GM23338 (cell line): ENCODE measurements around the gene CCND1. TPM values are rescaled to one million over a fixed set of nuclear protein-coding genes. Genes with fewer than 3 reads are reported as not detected.

Experiments used
- ATAC-seq: fragments of 200-7000 bp; cut with Tn5 transposase; 3 replicates; pipeline ENCODE4 v1.9.1; 2020
- DNase-seq: peaks from one replicate; pipeline ENCODE4 v3.0.0-alpha.2; 2015; ENCODE audit warnings: low spot score
- H2AFZ ChIP-seq: fragments of 200-600 bp; sonication (generic); 2 replicates; pipeline ENCODE4 v1.8.0; 2016; ENCODE audit warnings: antibody characterized with exemption, mild to moderate bottlenecking, moderate library complexity
- H3F3A ChIP-seq: fragments of 200-600 bp; sonication (generic); replicated peaks from 2 replicates; pipeline ENCODE4 v1.8.0; 2017; ENCODE audit warnings: antibody characterized with exemption, mixed run types, low read depth
- H3K27ac ChIP-seq: fragments of 200-600 bp; sonication (generic); 2 replicates; pipeline ENCODE4 v1.6.1; 2016; ENCODE audit warnings: low read depth
- H3K27me3 ChIP-seq: fragments of 200-600 bp; sonication (generic); 2 replicates; pipeline ENCODE4 v1.8.0; 2016; ENCODE audit warnings: mild to moderate bottlenecking, mixed run types, moderate library complexity; ENCODE audit not compliant: insufficient read depth
- H3K36me3 ChIP-seq: fragments of 200-600 bp; sonication (generic); 2 replicates; pipeline ENCODE4 v1.8.0; 2016; ENCODE audit warnings: mild to moderate bottlenecking; ENCODE audit not compliant: insufficient read depth
- H3K4me1 ChIP-seq: fragments of 200-600 bp; sonication (generic); 2 replicates; pipeline ENCODE4 v1.8.0; 2016; ENCODE audit warnings: mild to moderate bottlenecking, moderate library complexity; ENCODE audit not compliant: insufficient read depth
- H3K4me2 ChIP-seq: fragments of 200-600 bp; sonication (generic); 2 replicates; pipeline ENCODE4 v1.7.1; 2017; ENCODE audit warnings: mixed run types
- H3K4me3 ChIP-seq: fragments of 200-600 bp; sonication (generic); 2 replicates; pipeline ENCODE4 v1.6.1; 2016; ENCODE audit warnings: mixed run types
- H3K79me2 ChIP-seq: fragments of 200-600 bp; sonication (generic); replicated peaks from 2 replicates; pipeline ENCODE4 v1.8.0; 2017; ENCODE audit warnings: mild to moderate bottlenecking; ENCODE audit not compliant: insufficient read depth
- H3K9me2 ChIP-seq: fragments of 200-600 bp; sonication (generic); 2 replicates; pipeline ENCODE4 v1.8.0; 2017; ENCODE audit not compliant: insufficient read depth
- H4K20me1 ChIP-seq: fragments of 200-600 bp; sonication (generic); replicated peaks from 2 replicates; pipeline ENCODE4 v1.8.0; 2017; ENCODE audit warnings: mild to moderate bottlenecking; ENCODE audit not compliant: insufficient read depth
- H3K27ac Mint-ChIP-seq: 2 replicates; pipeline ENCODE4 v1.8.0; 2020; ENCODE audit warnings: inconsistent platforms, mild to moderate bottlenecking, moderate library complexity, mixed read lengths
- H3K27me3 Mint-ChIP-seq: 3 replicates; pipeline ENCODE4 v1.8.0; 2022; ENCODE audit warnings: low read depth, mild to moderate bottlenecking, moderate library complexity, mixed read lengths, inconsistent platforms; ENCODE audit not compliant: insufficient read depth, poor library complexity
- H3K36me3 Mint-ChIP-seq: 3 replicates; pipeline ENCODE4 v1.8.0; 2021; ENCODE audit warnings: low read depth, mild to moderate bottlenecking, inconsistent platforms, moderate library complexity, mixed read lengths
- H3K4me1 Mint-ChIP-seq: 3 replicates; pipeline ENCODE4 v1.8.0; 2020; ENCODE audit warnings: mild to moderate bottlenecking, inconsistent platforms, mixed read lengths
- H3K4me3 Mint-ChIP-seq: 3 replicates; pipeline ENCODE4 v1.8.0; 2021; ENCODE audit warnings: moderate library complexity, mild to moderate bottlenecking, inconsistent platforms, mixed read lengths
- H3K9me3 Mint-ChIP-seq: 3 replicates; pipeline ENCODE4 v1.8.0; 2020; ENCODE audit warnings: moderate library complexity, mild to moderate bottlenecking, inconsistent platforms, mixed read lengths
- CREB1 ChIP-seq: fragments of 250-450 bp; sonication (Bioruptor Pico); IDR thresholded peaks from 2 replicates; pipeline ENCODE4 v1.5.0; 2020; ENCODE audit warnings: low read depth, mild to moderate bottlenecking, moderate library complexity
- CTCF ChIP-seq, 2 experiments: fragments of 200-600 bp in 1 of 2; sonication (generic) in 1 of 2; conservative IDR thresholded peaks; 2 replicates each; pipeline versions ENCODE4 v1.5.1 to v1.6.1; 2016 to 2017; ENCODE audit warnings: antibody characterized with exemption in 2 of 2, low read depth in 2 of 2, mild to moderate bottlenecking in 2 of 2, moderate library complexity in 1 of 2
- ETS1 ChIP-seq: IDR thresholded peaks from 2 replicates; pipeline ENCODE4 v1.6.1; 2016; ENCODE audit warnings: antibody characterized with exemption
- EZH2 ChIP-seq: fragments of 200-600 bp; sonication (generic); IDR thresholded peaks from one replicate; pipeline ENCODE4 v1.8.0; 2017; ENCODE audit warnings: antibody characterized with exemption, mild to moderate bottlenecking, low read depth; ENCODE audit not compliant: unreplicated experiment
- EZH2phosphoT487 ChIP-seq: fragments of 200-600 bp; sonication (generic); IDR thresholded peaks from one replicate; pipeline ENCODE4 v1.8.1; 2018; ENCODE audit warnings: antibody characterized with exemption; ENCODE audit not compliant: unreplicated experiment
- JUNB ChIP-seq: IDR thresholded peaks from one replicate; pipeline ENCODE4 v1.6.1; 2016; ENCODE audit warnings: antibody characterized with exemption; ENCODE audit not compliant: unreplicated experiment
- NANOG ChIP-seq: IDR thresholded peaks from 2 replicates; pipeline ENCODE4 v1.6.1; 2016; ENCODE audit warnings: antibody characterized with exemption, borderline replicate concordance
- POLR2AphosphoS5 ChIP-seq: IDR thresholded peaks from 2 replicates; pipeline ENCODE4 v1.6.1; 2016; ENCODE audit warnings: antibody characterized with exemption, low read depth
- REST ChIP-seq: IDR thresholded peaks from one replicate; pipeline ENCODE4 v1.6.1; 2018; ENCODE audit warnings: antibody characterized with exemption; ENCODE audit not compliant: unreplicated experiment
- STAT1 ChIP-seq: IDR thresholded peaks from one replicate; pipeline ENCODE4 v1.6.1; 2016; ENCODE audit warnings: antibody characterized with exemption; ENCODE audit not compliant: unreplicated experiment
- ZNF114 ChIP-seq: fragments of 250-450 bp; sonication (Bioruptor Pico); IDR thresholded peaks from 2 replicates; pipeline ENCODE4 v1.5.0; 2020; ENCODE audit warnings: mild to moderate bottlenecking, moderate library complexity
- ZNF331 ChIP-seq: fragments of 250-450 bp; sonication (Bioruptor Pico); IDR thresholded peaks from 2 replicates; pipeline ENCODE4 v1.5.0; 2020; ENCODE audit warnings: low read depth, mild to moderate bottlenecking, moderate library complexity
- ZNF462 ChIP-seq: fragments of 250-450 bp; sonication (Bioruptor Pico); IDR thresholded peaks from 2 replicates; pipeline ENCODE4 v1.5.0; 2020; ENCODE audit warnings: mild to moderate bottlenecking, moderate library complexity
- polyA plus RNA-seq: library from polyadenylated mRNA; unstranded; fragments of >200 nt; fragmentation: Nextera tagmentation; extraction: Ambion mirVana; gene quantifications from 2 replicates; pipeline ENCODE4 v1.2.1, GENCODE V29; 2016
- total RNA-seq: library from RNA; depleted of rRNA; stranded (reverse); fragments of >200 nt; shearing (Covaris generic); gene quantifications from 2 replicates; pipeline ENCODE4 v1.2.3, GENCODE V29; 2014

CCND1 gene
- total and polyA plus RNA-seq, 2 experiments from 2014 or later = 109 to 183 TPM

- Histone ChIP-seq H3K79me2 (no peaks in the 10 kb centered on the region), H3K4me3 (no peak overlapping the region), H3K27me3 (no peaks in the 10 kb centered on the region), H3K4me1 (peaks cover 18% of the 10 kb centered on the region), H3K36me3 (no peaks in the 10 kb centered on the region), H2AFZ (no peak overlapping the region), H3F3A (0 out of 2 replicates have a peak, but pooled peaks cover 9% of the 10 kb centered on the region), H3K9me2 (no peaks in the 10 kb centered on the region), H3K27ac (no peak overlapping the region), H3K4me2 (no peak overlapping the region), H4K20me1 (no peaks in the 10 kb centered on the region; the same call in 1 of the 2 replicates)
- Mint-ChIP-seq H3K9me3 (no peaks in the 10 kb centered on the region), H3K4me3 (no peak overlapping the region), H3K36me3 (peaks cover 9% of the 10 kb centered on the region; the same call in 2 of the 3 replicates), H3K27me3 (peaks cover 21% of the 10 kb centered on the region), H3K27ac (no peak overlapping the region), H3K4me1 (peaks cover 28% of the 10 kb centered on the region)
- no peak for DNase-seq
- TF ChIP-seq NANOG (no peak), ZNF114 (no peak), ZNF331 (CRISPR knock-in tag) (no peak), EZH2phosphoT487 (no peak), CTCF (conservative IDR thresholded peaks at IDR 0.05; ENCODE audit: low read depth in 2 of 2) (no peak), JUNB (no peak), REST (no peak), EZH2 (no peak), POLR2AphosphoS5 (no peak), ZNF462 (CRISPR knock-in tag) (no peak), ETS1 (no peak), CREB1 (CRISPR knock-in tag) (no peak), STAT1 (no peak)
- no peak for ATAC-seq
Measured at GRCh38 chr11:69661413-69661715, 20.4 kb downstream of the CCND1 start.
